Ectodermal cell (in vitro differentiated cells): ENCODE results near the gene DESI2. TPM values are rescaled to one million over a fixed set of nuclear protein-coding genes. Genes with fewer than 3 reads are reported as not detected.

Experiments used
- H3K27ac ChIP-seq: 2 replicates; pipeline ENCODE4 v1.7.0; 2013; ENCODE audit warnings: mild to moderate bottlenecking, low read depth, low read length; ENCODE audit not compliant: insufficient read depth, poor library complexity, severe bottlenecking
- H3K27me3 ChIP-seq: 2 replicates; pipeline ENCODE4 v1.7.0; 2013; ENCODE audit warnings: mild to moderate bottlenecking, low read length; ENCODE audit not compliant: insufficient read depth, control insufficient read depth, poor library complexity, severe bottlenecking
- H3K36me3 ChIP-seq: one replicate; pipeline ENCODE4 v1.7.0; 2013; ENCODE audit warnings: low read length; ENCODE audit not compliant: control insufficient read depth, insufficient read depth
- H3K4me1 ChIP-seq: one replicate; pipeline ENCODE4 v1.7.0; 2013; ENCODE audit warnings: low read length; ENCODE audit not compliant: control insufficient read depth, insufficient read depth
- H3K4me3 ChIP-seq: 2 replicates; pipeline ENCODE4 v1.7.0; 2013; ENCODE audit warnings: low read depth, low read length, control low read depth; ENCODE audit not compliant: insufficient read depth
- H3K9me3 ChIP-seq: 2 replicates; pipeline ENCODE4 v1.7.0; 2013; ENCODE audit warnings: mild to moderate bottlenecking, low read length, moderate library complexity; ENCODE audit not compliant: control insufficient read depth
- WGBS, 2 experiments: methylation state at CpG; one replicate each; pipeline ENCODE4 v1.1.7; 2013; ENCODE audit warnings: missing lambda C conversion rate in 2 of 2; 5-methylcytosine and 5-hydroxymethylcytosine counted together
- polyA plus RNA-seq, 4 experiments: library from polyadenylated mRNA; stranded (reverse); fragments of 50-300 nt; gene quantifications; one replicate each; pipeline ENCODE4 v1.2.3, GENCODE V29; 2013

The DESI2 gene
- 73.9 TPM for polyA plus RNA-seq (2013, experiment 1 of 4)
- polyA plus RNA-seq (2013, experiment 2 of 4), result 76.5 TPM
- 61.2 TPM for polyA plus RNA-seq (2013, experiment 3 of 4)
- 64.4 TPM for polyA plus RNA-seq (2013, experiment 4 of 4)

- H3K9me3 ChIP-seq, result no peaks in the 10 kb centered on the region
- peaks cover 18% of the 10 kb centered on the region for H3K4me1 ChIP-seq
- no peaks in the 10 kb centered on the region for H3K27me3 ChIP-seq
- peak within 1 kb of the TSS; percentile 88 for H3K27ac ChIP-seq
- peak within 1 kb of the TSS; percentile 81 for H3K4me3 ChIP-seq
- H3K36me3 ChIP-seq, result no peaks in the 10 kb centered on the region
- 0% methylated on average over 81 of the region's 81 CpGs for WGBS, 2 experiments
These were observed at the start of gene DESI2 for GRCh38 chr1:244652623-244653438. Gene DESI2, plus strand, starts transcription at chr1:244653126. Its CDS starts 188 bp downstream, at chr1:244653314.

GRCh38 chr1:244603498-244603897 is 49.4 kb upstream of the DESI2 start:
- no peak overlapping the region for H3K4me3 ChIP-seq
- H3K36me3 ChIP-seq, result no peaks in the 10 kb centered on the region
- H3K4me1 ChIP-seq, result no peaks in the 10 kb centered on the region
- H3K27ac ChIP-seq, result no peak overlapping the region
- H3K27me3 ChIP-seq, result no peaks in the 10 kb centered on the region
- no peaks in the 10 kb centered on the region for H3K9me3 ChIP-seq

DNA sequence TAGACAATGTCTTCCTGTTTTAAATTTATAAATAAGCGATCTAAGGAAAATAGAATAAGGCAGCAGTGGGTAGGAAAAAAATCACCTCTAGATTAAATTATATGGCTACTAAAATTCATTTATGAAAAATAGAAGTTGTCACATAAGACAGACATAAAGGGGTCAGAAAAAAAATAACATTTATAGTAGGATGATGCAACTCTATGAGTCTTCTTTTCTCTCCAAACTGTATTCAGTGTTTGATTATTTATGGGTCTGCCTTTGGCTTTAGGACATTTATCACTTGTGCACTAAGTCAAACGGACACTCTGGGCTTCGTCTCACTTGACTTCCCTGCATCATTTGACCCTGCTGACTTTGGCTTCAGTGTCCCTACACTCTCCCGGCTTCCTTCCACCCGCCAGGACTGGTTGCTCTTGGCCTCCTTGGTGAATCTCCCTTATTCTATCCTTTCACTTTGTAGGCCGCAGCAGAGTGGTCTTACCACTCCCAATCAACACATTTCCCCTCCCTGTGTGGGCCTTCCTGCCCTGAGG is 47.0 kb upstream of the DESI2 start:
- H3K4me1 ChIP-seq, result no peaks in the 10 kb centered on the region
- no peaks in the 10 kb centered on the region for H3K27me3 ChIP-seq
- WGBS, 2 experiments, result 91 to 93% methylated on average over 5 of the region's 6 CpGs
- H3K9me3 ChIP-seq, result no peaks in the 10 kb centered on the region
- H3K4me3 ChIP-seq, result no peak overlapping the region
- H3K27ac ChIP-seq, result no peak overlapping the region
- H3K36me3 ChIP-seq, result no peaks in the 10 kb centered on the region

DNA sequence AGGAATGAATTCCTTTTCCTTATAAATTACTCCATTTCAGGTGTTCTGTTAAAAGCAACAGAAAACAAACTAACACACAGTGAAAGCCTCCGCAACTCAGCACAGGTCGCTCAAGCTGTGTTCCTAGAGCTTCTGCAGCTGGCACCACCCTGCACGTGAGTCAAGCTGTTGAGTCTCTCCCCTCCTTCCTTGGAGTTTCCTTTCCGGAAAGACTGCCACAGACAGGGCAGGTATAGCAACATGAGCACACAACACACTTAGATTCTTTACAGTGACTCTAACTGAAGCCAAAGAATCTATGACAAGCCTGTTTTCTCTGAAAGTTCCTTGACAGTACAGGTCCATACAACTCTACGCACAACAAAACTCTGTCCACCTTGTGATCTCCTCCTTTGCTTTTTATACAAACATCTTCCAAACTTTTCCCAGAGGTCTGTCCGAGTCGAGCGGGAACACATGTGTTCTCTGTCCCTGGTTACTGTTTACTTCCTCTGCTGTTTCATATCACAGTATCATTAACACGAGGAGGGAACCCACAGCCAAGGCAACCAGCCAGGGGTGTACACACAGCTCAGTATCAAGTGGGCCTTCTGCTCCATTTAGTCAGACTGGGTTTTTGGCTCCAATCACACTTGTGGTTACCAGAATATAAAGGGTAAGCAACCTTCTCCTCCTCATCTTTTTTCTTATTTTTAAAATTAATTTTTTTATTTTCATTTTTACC is 38.7 kb upstream of the DESI2 start:
- Histone ChIP-seq H3K4me3 (no peak overlapping the region), H3K36me3 (no peaks in the 10 kb centered on the region), H3K9me3 (no peaks in the 10 kb centered on the region), H3K4me1 (no peaks in the 10 kb centered on the region), H3K27me3 (no peaks in the 10 kb centered on the region), H3K27ac (no peak overlapping the region)
- WGBS, 2 experiments, result 94% methylated on average over 9 of the region's 9 CpGs

DNA sequence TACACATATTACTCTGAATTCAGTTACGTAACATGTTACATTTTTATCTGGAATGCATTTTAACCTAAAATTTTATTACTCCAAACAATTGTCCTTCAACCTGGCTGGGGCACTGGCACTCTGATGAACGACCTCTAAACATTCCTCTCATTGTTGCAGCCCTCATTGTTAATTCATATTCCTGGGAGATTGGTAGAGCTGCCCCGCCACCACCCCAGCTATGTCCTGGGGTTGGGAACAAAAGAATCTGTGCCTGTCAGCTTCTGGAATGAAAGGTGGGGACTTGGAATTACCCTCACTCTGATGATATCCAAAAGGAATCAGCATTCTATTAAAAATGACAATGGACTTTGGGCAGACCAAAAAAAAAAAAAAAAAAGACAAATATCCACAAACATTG is 38.0 kb upstream of the DESI2 start:
- Histone ChIP-seq H3K4me1 (no peaks in the 10 kb centered on the region), H3K27me3 (no peaks in the 10 kb centered on the region), H3K4me3 (no peak overlapping the region), H3K36me3 (no peaks in the 10 kb centered on the region), H3K27ac (no peak overlapping the region), H3K9me3 (no peaks in the 10 kb centered on the region)
- WGBS, 2 experiments, result 39 to 58% methylated on average over 3 of the region's 3 CpGs

- Histone ChIP-seq H3K4me3 (no peak overlapping the region), H3K9me3 (no peaks in the 10 kb centered on the region), H3K4me1 (no peaks in the 10 kb centered on the region), H3K36me3 (no peaks in the 10 kb centered on the region), H3K27ac (no peak overlapping the region), H3K27me3 (no peaks in the 10 kb centered on the region)
- 93 to 97% methylated on average over 6 of the region's 6 CpGs for WGBS, 2 experiments
These were observed 37.6 kb upstream of the DESI2 start for GRCh38 chr1:244615301-244615700.

- Histone ChIP-seq H3K4me1 (no peaks in the 10 kb centered on the region), H3K9me3 (no peaks in the 10 kb centered on the region), H3K27ac (no peak overlapping the region), H3K27me3 (no peaks in the 10 kb centered on the region), H3K36me3 (no peaks in the 10 kb centered on the region), H3K4me3 (no peak overlapping the region)
- WGBS, 2 experiments, result 95 to 96% methylated on average over 4 of the region's 4 CpGs
These were observed 26.2 kb upstream of the DESI2 start for GRCh38 chr1:244626709-244627108.

DNA sequence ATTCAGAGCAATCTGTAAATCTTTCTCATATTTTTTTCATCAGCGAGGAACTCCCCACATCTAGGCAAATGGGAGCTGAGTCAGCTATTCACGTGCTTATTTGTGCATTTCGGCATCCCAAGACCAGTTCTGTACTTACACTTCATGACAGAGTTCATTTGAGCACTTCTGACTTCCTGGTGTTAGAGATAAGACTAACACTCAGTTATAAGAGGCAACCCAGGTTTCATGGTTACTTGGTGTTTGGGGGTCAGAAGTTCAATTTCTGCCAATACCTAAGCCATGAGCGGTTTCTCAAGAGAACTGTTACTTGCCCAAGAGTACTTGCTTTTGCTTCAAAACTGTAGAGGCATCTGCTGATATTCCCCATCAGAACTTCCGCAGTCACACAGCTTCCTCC is 24.1 kb upstream of the DESI2 start:
- H3K27me3 ChIP-seq, result no peaks in the 10 kb centered on the region
- H3K27ac ChIP-seq, result no peak overlapping the region
- 91 to 92% methylated on average over 5 of the region's 5 CpGs for WGBS, 2 experiments
- H3K9me3 ChIP-seq, result no peaks in the 10 kb centered on the region
- H3K4me1 ChIP-seq, result no peaks in the 10 kb centered on the region
- no peaks in the 10 kb centered on the region for H3K36me3 ChIP-seq
- H3K4me3 ChIP-seq, result no peak overlapping the region

GRCh38 chr1:244633140-244633539 is 19.8 kb upstream of the DESI2 start:
- no peak overlapping the region for H3K27ac ChIP-seq
- H3K4me3 ChIP-seq, result no peak overlapping the region
- no peaks in the 10 kb centered on the region for H3K36me3 ChIP-seq

GRCh38 chr1:244634546-244634945 is 18.4 kb upstream of the DESI2 start:
- WGBS, 2 experiments, result 93 to 94% methylated on average over 6 of the region's 6 CpGs
- no peaks in the 10 kb centered on the region for H3K4me1 ChIP-seq
- H3K9me3 ChIP-seq, result no peaks in the 10 kb centered on the region
- no peaks in the 10 kb centered on the region for H3K36me3 ChIP-seq
- no peak overlapping the region for H3K4me3 ChIP-seq
- H3K27ac ChIP-seq, result no peak overlapping the region
- H3K27me3 ChIP-seq, result no peaks in the 10 kb centered on the region

More at GRCh38 chr1:244633140-244633539, 19.8 kb upstream of the DESI2 start:
- Histone ChIP-seq H3K4me1 (no peaks in the 10 kb centered on the region), H3K9me3 (no peaks in the 10 kb centered on the region), H3K27me3 (no peaks in the 10 kb centered on the region)
